H9 (cell line): ENCODE measurements around the gene SLC25A26. TPM values are rescaled to one million over a fixed set of nuclear protein-coding genes. Genes with fewer than 3 reads are reported as not detected.

Experiments
- DNase-seq: peaks from one replicate; pipeline ENCODE4 v3.0.0-alpha.2; 2017
- H2AFZ ChIP-seq: one replicate; pipeline ENCODE4 v1.6.1; 2013; ENCODE audit warnings: mild to moderate bottlenecking, low read length, control low read depth, moderate library complexity
- H2AK5ac ChIP-seq: 2 replicates; pipeline ENCODE4 v1.6.1; 2013; ENCODE audit warnings: low read length, control low read depth, mixed read lengths; ENCODE audit not compliant: insufficient read length
- H2BK120ac ChIP-seq: one replicate; pipeline ENCODE4 v1.6.1; 2013; ENCODE audit warnings: low read depth, mild to moderate bottlenecking, low read length, control low read depth, inconsistent platforms; ENCODE audit not compliant: poor library complexity, severe bottlenecking
- H2BK12ac ChIP-seq: 2 replicates; pipeline ENCODE4 v1.6.1; 2013; ENCODE audit warnings: low read length, control low read depth, mixed read lengths, low read depth; ENCODE audit not compliant: insufficient read length
- H2BK15ac ChIP-seq: 2 replicates; pipeline ENCODE4 v1.6.1; 2013; ENCODE audit warnings: low read depth, low read length, control low read depth
- H2BK20ac ChIP-seq: one replicate; pipeline ENCODE4 v1.6.1; 2013; ENCODE audit warnings: low read depth, mild to moderate bottlenecking, low read length, control low read depth, inconsistent platforms; ENCODE audit not compliant: poor library complexity, severe bottlenecking
- H2BK5ac ChIP-seq: 2 replicates; pipeline ENCODE4 v1.6.1; 2013; ENCODE audit warnings: low read length, control low read depth, mixed read lengths; ENCODE audit not compliant: insufficient read length
- H3K14ac ChIP-seq: 2 replicates; pipeline ENCODE4 v1.6.1; 2013; ENCODE audit warnings: low read length, control low read depth; ENCODE audit not compliant: insufficient read depth
- H3K18ac ChIP-seq: 2 replicates; pipeline ENCODE4 v1.6.1; 2013; ENCODE audit warnings: low read depth, mild to moderate bottlenecking, mixed read lengths, low read length, control low read depth; ENCODE audit not compliant: insufficient read length
- H3K23ac ChIP-seq: 2 replicates; pipeline ENCODE4 v1.6.1; 2013; ENCODE audit warnings: low read length, control low read depth, mixed read lengths, low read depth; ENCODE audit not compliant: insufficient read length
- H3K23me2 ChIP-seq: 2 replicates; pipeline ENCODE4 v1.6.1; 2013; ENCODE audit warnings: low read depth, mild to moderate bottlenecking, mixed read lengths, low read length, control low read depth; ENCODE audit not compliant: insufficient read length, poor library complexity, severe bottlenecking
- H3K27ac ChIP-seq: 2 replicates; pipeline ENCODE4 v1.5.1; 2013; ENCODE audit warnings: low read length, control low read depth, mixed read lengths, low read depth; ENCODE audit not compliant: insufficient read length
- H3K27me3 ChIP-seq: 2 replicates; pipeline ENCODE4 v1.6.1; 2013; ENCODE audit warnings: low read length, control low read depth, inconsistent platforms; ENCODE audit not compliant: insufficient read depth
- H3K4ac ChIP-seq: 2 replicates; pipeline ENCODE4 v1.6.1; 2013; ENCODE audit warnings: low read depth, mild to moderate bottlenecking, control low read depth, inconsistent platforms, low read length, moderate library complexity
- H3K4me1 ChIP-seq: 2 replicates; pipeline ENCODE4 v1.6.1; 2013; ENCODE audit warnings: low read length, control low read depth, inconsistent platforms; ENCODE audit not compliant: insufficient read depth
- H3K4me2 ChIP-seq: 2 replicates; pipeline ENCODE4 v1.6.1; 2013; ENCODE audit warnings: low read length, control low read depth, mixed read lengths; ENCODE audit not compliant: insufficient read length, insufficient read depth
- H3K56ac ChIP-seq: 2 replicates; pipeline ENCODE4 v1.6.1; 2013; ENCODE audit warnings: low read depth, mild to moderate bottlenecking, mixed read lengths, low read length, control low read depth; ENCODE audit not compliant: insufficient read length
- H3K79me1 ChIP-seq: 2 replicates; pipeline ENCODE4 v1.6.1; 2013; ENCODE audit warnings: low read depth, mild to moderate bottlenecking, moderate library complexity, low read length, control low read depth, inconsistent platforms; ENCODE audit not compliant: insufficient read depth, poor library complexity, severe bottlenecking
- H3K79me2 ChIP-seq: 2 replicates; pipeline ENCODE4 v1.6.1; 2013; ENCODE audit warnings: low read length, control low read depth, inconsistent platforms; ENCODE audit not compliant: insufficient read depth
- H3K9ac ChIP-seq: 2 replicates; pipeline ENCODE4 v1.6.1; 2013; ENCODE audit warnings: low read length, control low read depth, mixed read lengths; ENCODE audit not compliant: insufficient read length; ENCODE audit errors: extremely low read depth
- H3K9me3 ChIP-seq: one replicate; pipeline ENCODE4 v1.6.1; 2013; ENCODE audit warnings: low read depth, low read length, inconsistent platforms; ENCODE audit not compliant: control insufficient read depth
- H3T11ph ChIP-seq: one replicate; pipeline ENCODE4 v1.6.1; 2013; ENCODE audit warnings: mild to moderate bottlenecking, low read length, control low read depth, inconsistent platforms
- H4K20me1 ChIP-seq: one replicate; pipeline ENCODE4 v1.6.1; 2013; ENCODE audit not compliant: control insufficient read depth, insufficient read length, insufficient read depth
- H4K5ac ChIP-seq: 2 replicates; pipeline ENCODE4 v1.6.1; 2013; ENCODE audit warnings: low read depth, mild to moderate bottlenecking, mixed read lengths, low read length, control low read depth; ENCODE audit not compliant: insufficient read length
- H4K8ac ChIP-seq: replicated peaks from 2 replicates; pipeline ENCODE4 v1.6.1; 2013; ENCODE audit warnings: low read length, control low read depth, mixed read lengths, low read depth; ENCODE audit not compliant: insufficient read length
- H4K91ac ChIP-seq: 2 replicates; pipeline ENCODE4 v1.6.1; 2013; ENCODE audit warnings: low read depth, mild to moderate bottlenecking, moderate library complexity, mixed read lengths, low read length, control low read depth; ENCODE audit not compliant: insufficient read length
- H3K27ac Mint-ChIP-seq, 3 experiments: 2 replicates in 2 of 3; 3 replicates in 1 of 3; pipeline ENCODE4 v1.8.0; 2020 to 2021; ENCODE audit warnings: mixed read lengths in 3 of 3, mild to moderate bottlenecking in 1 of 3, moderate library complexity in 1 of 3
- H3K27me3 Mint-ChIP-seq: 2 replicates; pipeline ENCODE4 v1.8.0; 2021; ENCODE audit warnings: low read depth, mild to moderate bottlenecking, moderate library complexity, mixed read lengths
- H3K36me3 Mint-ChIP-seq, 3 experiments: 2 replicates in 2 of 3; 3 replicates in 1 of 3; pipeline ENCODE4 v1.8.0; 2020 to 2021; ENCODE audit warnings: low read depth in 3 of 3, mixed read lengths in 3 of 3; ENCODE audit not compliant: insufficient read depth in 1 of 3
- H3K4me1 Mint-ChIP-seq, 2 experiments: 2 replicates each; pipeline ENCODE4 v1.8.0; 2020; ENCODE audit warnings: mixed read lengths in 2 of 2
- H3K4me3 Mint-ChIP-seq, 2 experiments: 2 replicates in 1 of 2; 3 replicates in 1 of 2; pipeline ENCODE4 v1.8.0; 2020 to 2021; ENCODE audit warnings: mild to moderate bottlenecking in 2 of 2, mixed read lengths in 2 of 2, moderate library complexity in 1 of 2
- H3K9me3 Mint-ChIP-seq, 2 experiments: 2 replicates in 1 of 2; 3 replicates in 1 of 2; pipeline ENCODE4 v1.8.0; 2020; ENCODE audit warnings: mild to moderate bottlenecking in 2 of 2, mixed read lengths in 2 of 2, moderate library complexity in 1 of 2
- CTCF ChIP-seq: fragments of 200-600 bp; sonication (generic); conservative IDR thresholded peaks from 3 replicates; pipeline ENCODE4 v1.8.0; 2021; ENCODE audit warnings: antibody characterized with exemption, mild to moderate bottlenecking
- WGBS: extraction: QIAGEN DNeasy Blood & Tissue Kit; methylation state at CpG from one replicate; pipeline ENCODE4 v1.1.7; 2013; ENCODE audit warnings: missing lambda C conversion rate, low lambda C conversion rate, mixed read lengths; ENCODE audit not compliant: insufficient read length; ENCODE audit errors: extremely low coverage; 5-methylcytosine and 5-hydroxymethylcytosine counted together
- total RNA-seq: library from RNA; stranded (reverse); gene quantifications from 2 replicates; pipeline ENCODE4 v1.2.1, GENCODE V29; 2021

SLC25A26 gene
- total RNA-seq, 1 experiment from 2014 or later = 30.2 TPM

- no peaks in the 10 kb centered on the region for H3K79me2 ChIP-seq
- DNase-seq = no peak
- Mint-ChIP-seq H3K36me3 (no peaks in the 10 kb centered on the region), H3K9me3 (no peaks in the 10 kb centered on the region), H3K27me3 (peaks cover 2% of the 10 kb centered on the region), H3K27ac (no peak overlapping the region), H3K4me3 (no peak overlapping the region), H3K4me1 (no peaks in the 10 kb centered on the region)
- no peaks in the 10 kb centered on the region for H3K27me3 ChIP-seq
- no peak overlapping the region for H4K8ac ChIP-seq
- no peak overlapping the region for H3K27ac ChIP-seq
- no peak overlapping the region for H3T11ph ChIP-seq
- H3K4me1 ChIP-seq = no peaks in the 10 kb centered on the region; the same call in 1 of the 2 replicates
- H4K5ac ChIP-seq = no peak overlapping the region
- H3K9me3 ChIP-seq = no peaks in the 10 kb centered on the region
- no peak overlapping the region for H2BK20ac ChIP-seq
- no peak overlapping the region for H2BK5ac ChIP-seq
- no peak overlapping the region for H2AK5ac ChIP-seq
- H4K20me1 ChIP-seq = no peaks in the 10 kb centered on the region
- no peak overlapping the region for H2BK15ac ChIP-seq
- H3K9ac ChIP-seq = no peak overlapping the region
- no peak for TF ChIP-seq CTCF
- no peak overlapping the region for H4K91ac ChIP-seq
- no peak overlapping the region for H2BK12ac ChIP-seq
- no peak overlapping the region for H3K56ac ChIP-seq
- H2BK120ac ChIP-seq = no peak overlapping the region
- no peak overlapping the region for H3K23ac ChIP-seq
- H3K18ac ChIP-seq = no peak overlapping the region
- H3K4me2 ChIP-seq = no peak overlapping the region
- no peak overlapping the region for H3K14ac ChIP-seq
- H3K23me2 ChIP-seq = no peaks in the 10 kb centered on the region
- H3K79me1 ChIP-seq = no peaks in the 10 kb centered on the region
- no peak overlapping the region for H3K4ac ChIP-seq
- no peak overlapping the region for H2AFZ ChIP-seq
- no CpG with 5 or more reads among the region's 1 CpG for WGBS
Observed at GRCh38 chr3:66177026-66177425, 43.8 kb upstream of the SLC25A26 start.
